K562 (cell line): ENCODE measurements around the gene NET1.

Experiments used
- ATF1 ChIP-seq, 2 experiments: fragments of 450-650 bp in 1 of 2; IDR thresholded peaks; 2 replicates each; pipeline ENCODE4 v1.6.1; 2016; ENCODE audit warnings: missing compliant biosample characterization in 1 of 2, missing genetic modification characterization in 1 of 2
- GABPB1 ChIP-seq: sonication (generic); formaldehyde crosslinking; IDR thresholded peaks from 2 replicates; pipeline ENCODE4 v1.8.0; 2022; ENCODE audit warnings: mild to moderate bottlenecking, missing genetic modification reagents
- HDAC2 ChIP-seq: fragments of 450-650 bp; IDR thresholded peaks from 2 replicates; pipeline ENCODE4 v1.6.1; 2016; ENCODE audit warnings: mild to moderate bottlenecking
- ILF3 ChIP-seq: fragments of 450-650 bp; IDR thresholded peaks from 2 replicates; pipeline ENCODE4 v1.6.1; 2018; ENCODE audit warnings: antibody characterized with exemption, mild to moderate bottlenecking, moderate library complexity, borderline replicate concordance
- MAFK ChIP-seq: IDR thresholded peaks from 2 replicates; pipeline ENCODE4 v1.6.1; 2011; ENCODE audit warnings: low read length, improper control_type of control experiment
- PHF8 ChIP-seq: fragments of 200-600 bp; sonication (generic); IDR thresholded peaks from 2 replicates; pipeline ENCODE4 v1.6.1; 2012; ENCODE audit warnings: mixed run types, mild to moderate bottlenecking, inconsistent platforms, low read length, moderate library complexity, borderline replicate concordance
- POLR2AphosphoS5 ChIP-seq: IDR thresholded peaks from 2 replicates; pipeline ENCODE4 v1.6.1; 2011; ENCODE audit warnings: mild to moderate bottlenecking, low read depth, low read length, moderate library complexity; ENCODE audit not compliant: control insufficient read depth, insufficient read depth
- TBP ChIP-seq: optimal IDR thresholded peaks from 2 replicates; pipeline ENCODE3; 2011; ENCODE audit warnings: low read depth, low read length, improper control_type of control experiment
- TF ChIP-seq, protein P1 (sequence below), 3 experiments: IDR thresholded peaks in 2 of 3; conservative IDR thresholded peaks in 1 of 3; 2 replicates each; pipeline ENCODE4 v1.5.1; 2011 to 2012; ENCODE audit warnings: low read length in 3 of 3, mild to moderate bottlenecking in 3 of 3, control low read depth in 2 of 3, improper control_type of control experiment in 1 of 3, inconsistent platforms in 1 of 3, low read depth in 1 of 3, mixed read lengths in 1 of 3, moderate library complexity in 1 of 3; ENCODE audit not compliant: insufficient read depth in 2 of 3
- TF ChIP-seq, protein P2 (sequence below): sonication (generic); formaldehyde crosslinking; IDR thresholded peaks from 2 replicates; pipeline ENCODE4 v1.8.0; 2022; ENCODE audit warnings: mild to moderate bottlenecking, low read depth, missing genetic modification reagents
- TF ChIP-seq, protein P3 (sequence below): fragments of 450-650 bp; formaldehyde crosslinking; IDR thresholded peaks from 2 replicates; pipeline ENCODE4 v1.4.0; 2020; ENCODE audit warnings: mild to moderate bottlenecking, mixed read lengths
- TF ChIP-seq, protein P4 (sequence below): sonication (generic); formaldehyde crosslinking; IDR thresholded peaks from 2 replicates; pipeline ENCODE4 v1.9.0; 2022; ENCODE audit warnings: mild to moderate bottlenecking, missing genetic modification reagents

DNA sequence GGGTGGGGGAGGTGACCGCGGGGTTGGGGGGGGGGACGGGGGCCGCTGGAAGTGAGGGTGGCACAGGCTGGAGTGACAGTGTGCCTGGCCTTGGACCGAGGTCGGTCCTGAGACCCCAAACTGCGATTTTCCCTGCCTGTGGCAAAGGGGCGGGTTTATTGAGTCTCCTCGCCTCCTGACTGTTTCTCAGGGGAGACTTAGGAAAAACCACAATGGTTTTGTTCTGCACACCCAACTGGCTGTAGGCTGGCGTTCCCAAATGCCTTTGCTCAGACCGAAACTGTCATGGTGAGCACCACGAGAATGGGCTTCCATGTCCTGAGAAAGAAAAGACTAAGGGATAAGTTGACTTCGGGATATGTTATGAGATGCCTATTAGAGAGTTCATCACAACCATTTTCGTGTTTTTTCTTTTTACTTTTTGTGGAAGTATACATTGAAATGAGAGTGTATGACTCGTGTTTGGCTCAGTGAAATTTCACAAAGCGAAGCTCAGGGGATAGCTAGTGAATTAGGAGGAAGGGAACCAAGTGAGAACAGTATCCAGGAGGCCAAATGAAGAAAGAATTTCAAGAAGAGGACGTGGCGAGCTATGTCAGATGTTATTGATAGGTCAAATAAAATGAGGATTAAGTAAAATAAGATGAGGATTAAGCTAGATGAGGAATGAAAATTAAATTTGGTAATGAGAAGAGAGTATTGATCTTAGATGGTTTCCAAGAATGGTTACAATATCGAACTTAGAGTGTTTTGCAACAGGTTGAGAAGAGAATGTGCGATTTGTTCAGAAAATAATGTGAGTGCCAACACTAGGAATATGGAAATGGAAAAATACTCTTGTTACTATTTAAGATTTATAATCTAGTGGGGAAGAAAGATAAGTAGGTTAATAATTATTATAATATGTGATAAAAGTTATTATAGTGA lies 918 bp downstream of the NET1 start:
- TF ChIP-seq, protein P1, sequence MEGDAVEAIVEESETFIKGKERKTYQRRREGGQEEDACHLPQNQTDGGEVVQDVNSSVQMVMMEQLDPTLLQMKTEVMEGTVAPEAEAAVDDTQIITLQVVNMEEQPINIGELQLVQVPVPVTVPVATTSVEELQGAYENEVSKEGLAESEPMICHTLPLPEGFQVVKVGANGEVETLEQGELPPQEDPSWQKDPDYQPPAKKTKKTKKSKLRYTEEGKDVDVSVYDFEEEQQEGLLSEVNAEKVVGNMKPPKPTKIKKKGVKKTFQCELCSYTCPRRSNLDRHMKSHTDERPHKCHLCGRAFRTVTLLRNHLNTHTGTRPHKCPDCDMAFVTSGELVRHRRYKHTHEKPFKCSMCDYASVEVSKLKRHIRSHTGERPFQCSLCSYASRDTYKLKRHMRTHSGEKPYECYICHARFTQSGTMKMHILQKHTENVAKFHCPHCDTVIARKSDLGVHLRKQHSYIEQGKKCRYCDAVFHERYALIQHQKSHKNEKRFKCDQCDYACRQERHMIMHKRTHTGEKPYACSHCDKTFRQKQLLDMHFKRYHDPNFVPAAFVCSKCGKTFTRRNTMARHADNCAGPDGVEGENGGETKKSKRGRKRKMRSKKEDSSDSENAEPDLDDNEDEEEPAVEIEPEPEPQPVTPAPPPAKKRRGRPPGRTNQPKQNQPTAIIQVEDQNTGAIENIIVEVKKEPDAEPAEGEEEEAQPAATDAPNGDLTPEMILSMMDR (IDR thresholded peaks at IDR 0.05 in 2 of 3, conservative IDR thresholded peaks at IDR 0.05 in 1 of 3; ENCODE audit: insufficient read depth in 2 of 3, low read depth in 1 of 3, low read length in 3 of 3) = no peak
- TF ChIP-seq, protein P2, sequence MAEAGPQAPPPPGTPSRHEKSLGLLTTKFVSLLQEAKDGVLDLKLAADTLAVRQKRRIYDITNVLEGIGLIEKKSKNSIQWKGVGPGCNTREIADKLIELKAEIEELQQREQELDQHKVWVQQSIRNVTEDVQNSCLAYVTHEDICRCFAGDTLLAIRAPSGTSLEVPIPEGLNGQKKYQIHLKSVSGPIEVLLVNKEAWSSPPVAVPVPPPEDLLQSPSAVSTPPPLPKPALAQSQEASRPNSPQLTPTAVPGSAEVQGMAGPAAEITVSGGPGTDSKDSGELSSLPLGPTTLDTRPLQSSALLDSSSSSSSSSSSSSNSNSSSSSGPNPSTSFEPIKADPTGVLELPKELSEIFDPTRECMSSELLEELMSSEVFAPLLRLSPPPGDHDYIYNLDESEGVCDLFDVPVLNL (CRISPR knock-in tag) = no peak
- TF ChIP-seq TBP = no peak
- TF ChIP-seq MAFK = no peak
- TF ChIP-seq, protein P3, sequence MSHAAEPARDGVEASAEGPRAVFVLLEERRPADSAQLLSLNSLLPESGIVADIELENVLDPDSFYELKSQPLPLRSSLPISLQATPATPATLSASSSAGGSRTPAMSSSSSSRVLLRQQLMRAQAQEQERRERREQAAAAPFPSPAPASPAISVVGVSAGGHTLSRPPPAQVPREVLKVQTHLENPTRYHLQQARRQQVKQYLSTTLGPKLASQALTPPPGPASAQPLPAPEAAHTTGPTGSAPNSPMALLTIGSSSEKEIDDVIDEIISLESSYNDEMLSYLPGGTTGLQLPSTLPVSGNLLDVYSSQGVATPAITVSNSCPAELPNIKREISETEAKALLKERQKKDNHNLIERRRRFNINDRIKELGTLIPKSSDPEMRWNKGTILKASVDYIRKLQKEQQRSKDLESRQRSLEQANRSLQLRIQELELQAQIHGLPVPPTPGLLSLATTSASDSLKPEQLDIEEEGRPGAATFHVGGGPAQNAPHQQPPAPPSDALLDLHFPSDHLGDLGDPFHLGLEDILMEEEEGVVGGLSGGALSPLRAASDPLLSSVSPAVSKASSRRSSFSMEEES (CRISPR knock-in tag) = no peak
- no peak for TF ChIP-seq POLR2AphosphoS5
- TF ChIP-seq, protein P4, sequence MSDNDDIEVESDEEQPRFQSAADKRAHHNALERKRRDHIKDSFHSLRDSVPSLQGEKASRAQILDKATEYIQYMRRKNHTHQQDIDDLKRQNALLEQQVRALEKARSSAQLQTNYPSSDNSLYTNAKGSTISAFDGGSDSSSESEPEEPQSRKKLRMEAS (CRISPR knock-in tag) = no peak
- TF ChIP-seq ATF1 (CRISPR knock-in tag; IDR thresholded peaks at IDR 0.05) = no peak
- TF ChIP-seq ATF1 (tag; IDR thresholded peaks at IDR 0.05) = no peak
- no peak for TF ChIP-seq HDAC2
- TF ChIP-seq ILF3 = no peak
- no peak for TF ChIP-seq GABPB1 (CRISPR knock-in tag)
- TF ChIP-seq PHF8 = no peak
